HCT116 (cell line): ENCODE data around the gene TMEM135. TPM values are rescaled to one million over a fixed set of nuclear protein-coding genes. Genes with fewer than 3 reads are reported as not detected.

Experiments
- ATAC-seq: fragments of 200-7000 bp; cut with Tn5 transposase; 2 replicates; pipeline ENCODE4 v1.9.1; 2020; ENCODE audit warnings: mild to moderate bottlenecking, moderate library complexity
- BruUV-seq: library from RNA; stranded (reverse); fragments of 400-500 nt; replicated peaks from 2 replicates; lab custom pipeline; 2021; lab: Mats Ljungman, UMichigan
- CTCF ChIA-PET: fragments of 300-600 bp; sonication (Branson Sonifier 250); formaldehyde crosslinking; loops from one replicate; lab custom pipeline; 2021; ENCODE audit warnings: antibody characterized with exemption; lab: Charles Lee
- POLR2A ChIA-PET: fragments of 300-600, 350-600 bp; sonication (Branson Sonifier 250); formaldehyde crosslinking; loops from one replicate; lab custom pipeline; 2021; ENCODE audit warnings: antibody characterized with exemption; lab: Charles Lee
- RAD21 ChIA-PET, 2 experiments: fragments of 300-600 bp; sonication (Branson Sonifier 250); formaldehyde crosslinking; loops; one replicate each; lab custom pipeline; 2023; ENCODE audit warnings: low total read pairs in 2 of 2; ENCODE audit not compliant: uncharacterized antibody in 2 of 2, unreplicated experiment in 2 of 2, low non-redundant PET in 1 of 2; lab: Charles Lee
- DNase-seq: peaks from one replicate; pipeline ENCODE4 v3.0.0-alpha.2; 2010; ENCODE audit warnings: low read depth, low spot score
- H2AFZ ChIP-seq: fragments of 200-600 bp; shearing (Covaris generic), sonication (generic); 2 replicates; pipeline ENCODE4 v1.6.1; 2017; ENCODE audit warnings: low read depth, mixed run types, mixed read lengths, antibody characterized with exemption, low read length; ENCODE audit not compliant: poor library complexity, severe bottlenecking
- H3K27ac ChIP-seq: 2 replicates; pipeline ENCODE4 v1.5.1; 2012; ENCODE audit warnings: low read depth, low read length
- H3K27me3 ChIP-seq: fragments of 200-600 bp; sonication (generic); 2 replicates; pipeline ENCODE4 v1.6.1; 2016; ENCODE audit warnings: mixed run types, low read length, mixed read lengths; ENCODE audit not compliant: insufficient read depth
- H3K36me3 ChIP-seq, 2 experiments: fragments of 200-500 bp in 1 of 2; fragments of 200-600 bp in 1 of 2; sonication (Bioruptor generic) in 1 of 2; sonication (generic) in 1 of 2; 2 replicates each; pipeline versions ENCODE4 v1.5.1 to v1.6.1; 2014 to 2016; ENCODE audit warnings: low read length in 2 of 2, inconsistent platforms in 1 of 2, mixed read lengths in 1 of 2, mixed run types in 1 of 2; ENCODE audit not compliant: insufficient read depth in 2 of 2, control insufficient read depth in 1 of 2
- H3K4me1 ChIP-seq, 2 experiments: fragments of 200-600 bp in 1 of 2; sonication (generic) in 1 of 2; 2 replicates each; pipeline versions ENCODE4 v1.5.1 to v1.6.1; 2012 to 2017; ENCODE audit warnings: low read length in 2 of 2, inconsistent platforms in 1 of 2, mild to moderate bottlenecking in 1 of 2, mixed read lengths in 1 of 2, mixed run types in 1 of 2, moderate library complexity in 1 of 2; ENCODE audit not compliant: insufficient read depth in 2 of 2, control insufficient read depth in 1 of 2
- H3K4me2 ChIP-seq: fragments of 200-600 bp; sonication (generic); 2 replicates; pipeline ENCODE4 v1.6.1; 2017; ENCODE audit warnings: mixed run types, low read length, mixed read lengths
- H3K4me3 ChIP-seq, 2 experiments: fragments of 200-600 bp in 1 of 2; sonication (generic) in 1 of 2; replicated peaks in 1 of 2; 2 replicates each; pipeline ENCODE4 v1.5.1; 2011 to 2016; ENCODE audit warnings: low read length in 2 of 2, control low read depth in 1 of 2, low read depth in 1 of 2, mild to moderate bottlenecking in 1 of 2, mixed read lengths in 1 of 2, mixed run types in 1 of 2
- H3K79me2 ChIP-seq: fragments of 200-600 bp; sonication (generic); 2 replicates; pipeline ENCODE4 v1.6.1; 2017; ENCODE audit warnings: mild to moderate bottlenecking, mixed run types, low read length, moderate library complexity, mixed read lengths; ENCODE audit not compliant: insufficient read depth
- H3K9ac ChIP-seq: fragments of 200-600 bp; sonication (generic); 2 replicates; pipeline ENCODE4 v1.6.1; 2016; ENCODE audit warnings: low read length, mixed read lengths
- H3K9me2 ChIP-seq: fragments of 200-600 bp; sonication (generic), shearing (Covaris generic); 2 replicates; pipeline ENCODE4 v1.6.1; 2017; ENCODE audit warnings: mixed run types, mild to moderate bottlenecking, moderate library complexity; ENCODE audit not compliant: insufficient read depth
- H3K9me3 ChIP-seq, 2 experiments: fragments of 200-500 bp in 1 of 2; fragments of 200-600 bp in 1 of 2; sonication (Bioruptor generic) in 1 of 2; sonication (generic) in 1 of 2; 2 replicates each; pipeline ENCODE4 v1.6.1; 2014 to 2017; ENCODE audit warnings: low read length in 2 of 2, mixed read lengths in 2 of 2, inconsistent platforms in 1 of 2, low read depth in 1 of 2, mild to moderate bottlenecking in 1 of 2, mixed run types in 1 of 2, moderate library complexity in 1 of 2; ENCODE audit not compliant: control insufficient read depth in 1 of 2, insufficient read depth in 1 of 2
- H4K20me1 ChIP-seq: fragments of 200-600 bp; sonication (generic), shearing (Covaris generic); 2 replicates; pipeline ENCODE4 v1.6.1; 2017; ENCODE audit warnings: mixed run types, mild to moderate bottlenecking, moderate library complexity; ENCODE audit not compliant: insufficient read depth
- ATF3 ChIP-seq: IDR thresholded peaks from 2 replicates; pipeline ENCODE4 v1.6.1; 2012
- CTCF ChIP-seq, 3 experiments: fragments of 200-600 bp in 1 of 3; sonication (generic) in 1 of 3; IDR thresholded peaks in 2 of 3; conservative IDR thresholded peaks in 1 of 3; 2 replicates each; pipeline ENCODE4 v1.5.1; 2012 to 2017; ENCODE audit warnings: low read depth in 2 of 3, low read length in 2 of 3, antibody characterized with exemption in 1 of 3, borderline replicate concordance in 1 of 3, control low read depth in 1 of 3, mild to moderate bottlenecking in 1 of 3, mixed read lengths in 1 of 3, mixed run types in 1 of 3, moderate library complexity in 1 of 3; ENCODE audit not compliant: insufficient read depth in 1 of 3
- ELF1 ChIP-seq: IDR thresholded peaks from 2 replicates; pipeline ENCODE4 v1.6.1; 2012; ENCODE audit warnings: low read depth, borderline replicate concordance
- EZH2phosphoT487 ChIP-seq: fragments of 200-600 bp; IDR thresholded peaks from 2 replicates; pipeline ENCODE4 v1.6.1; 2018; ENCODE audit warnings: antibody characterized with exemption, borderline replicate concordance
- MAX ChIP-seq: IDR thresholded peaks from 2 replicates; pipeline ENCODE4 v1.6.1; 2012
- SIN3A ChIP-seq: IDR thresholded peaks from 2 replicates; pipeline ENCODE4 v1.6.1; 2012; ENCODE audit warnings: low read depth
- SRF ChIP-seq: IDR thresholded peaks from 2 replicates; pipeline ENCODE4 v1.6.1; 2012; ENCODE audit warnings: low read depth
- ZBTB33 ChIP-seq: IDR thresholded peaks from 2 replicates; pipeline ENCODE4 v1.6.1; 2011; ENCODE audit warnings: mild to moderate bottlenecking, low read length, moderate library complexity; ENCODE audit not compliant: insufficient replicate concordance; ENCODE audit errors: extremely low read depth
- ZFX ChIP-seq: fragments of 450-650 bp; IDR thresholded peaks from 2 replicates; pipeline ENCODE4 v1.6.1; 2017
- ZNF274 ChIP-seq: fragments of 200-500 bp; sonication (Bioruptor generic); IDR thresholded peaks from 2 replicates; pipeline ENCODE4 v1.6.1; 2014; ENCODE audit warnings: mild to moderate bottlenecking, low read depth, low read length, inconsistent platforms
- intact Hi-C: fragments of 100-400 bp; cut with micrococcal nuclease; formaldehyde crosslinking; loops from 2 replicates; pipeline ENCODE4 v1.10.0; 2022
- total RNA-seq: library from RNA; stranded (reverse); gene quantifications from one replicate; pipeline ENCODE4 v1.2.1, GENCODE V29; 2021; ENCODE audit not compliant: unreplicated experiment

TMEM135 gene
- total RNA-seq, 1 experiment from 2014 or later, result 50.6 TPM

- CTCF ChIA-PET, result interaction anchor here (1.4 to 1.7 kb wide), 2 partner anchors 37 to 76 kb away, joined by 3 to 6 read pairs; partner anchors contain the start of gene FZD4
- no peak overlapping the region for H3K27ac ChIP-seq
- intact Hi-C loops, result no loop called here
Observed at GRCh38 chr11:87031433-87032170, 6.1 kb upstream of the TMEM135 start.

More at GRCh38 chr11:87031433-87032170, 6.1 kb upstream of the TMEM135 start:
- H3K9me3 ChIP-seq, result no peaks in the 10 kb centered on the region
- no peaks in the 10 kb centered on the region for H3K79me2 ChIP-seq
- no peak overlapping the region for H2AFZ ChIP-seq
- no peaks in the 10 kb centered on the region for H4K20me1 ChIP-seq
- BruUV-seq, result no TSS peak
- RAD21 ChIA-PET, result interaction anchor here in 1 of 2 experiments (0.7 kb wide), 1 partner anchor 94 kb away, joined by 3 read pairs; no protein-coding TSS in a partner anchor
- DNase-seq, result no peak
- peaks cover 9 to 11% of the 10 kb centered on the region in 2 experiments for H3K4me1 ChIP-seq
- H3K27me3 ChIP-seq, result no peaks in the 10 kb centered on the region
- H3K4me3 ChIP-seq, result no peak overlapping the region
- TF ChIP-seq ATF3, result no peak
- no peak for TF ChIP-seq ZBTB33
- no peak for TF ChIP-seq CTCF (IDR thresholded peaks at IDR 0.05 in 2 of 3, conservative IDR thresholded peaks at IDR 0.05 in 1 of 3; ENCODE audit: borderline replicate concordance in 1 of 3, insufficient read depth in 1 of 3, low read depth in 2 of 3, low read length in 2 of 3)
- TF ChIP-seq MAX, result no peak
- no peak for TF ChIP-seq SIN3A
- TF ChIP-seq ELF1, result no peak
- TF ChIP-seq SRF, result no peak
- TF ChIP-seq ZNF274, result no peak
- TF ChIP-seq EZH2phosphoT487, result no peak
- no peak for TF ChIP-seq ZFX
- POLR2A ChIA-PET, result interaction anchor here (0.5 kb wide), 1 partner anchor 56 kb away, joined by 3 read pairs; no protein-coding TSS in a partner anchor
- no peaks in the 10 kb centered on the region for H3K9me2 ChIP-seq
- no peak overlapping the region for H3K4me2 ChIP-seq
- ATAC-seq, result no peak
- H3K36me3 ChIP-seq, result no peaks in the 10 kb centered on the region
- no peak overlapping the region for H3K9ac ChIP-seq
